Stimulated activated CD4-positive, alpha-beta T cell treated with anti-CD3 and anti-CD28 coated beads, Interleukin-4, amount 100 ng/mL, for 24 hours (primary cell): ENCODE data around the gene LRRC7.
"Not testable (repeated sequence)": the region's sequence is repeated elsewhere in the genome, so short reads cannot be mapped to it uniquely, and the experiment has no call there.

Source experiments
- DNase-seq: peaks from one replicate; pipeline ENCODE4 v3.0.0-alpha.2; 2020

Gene LRRC7

DNA sequence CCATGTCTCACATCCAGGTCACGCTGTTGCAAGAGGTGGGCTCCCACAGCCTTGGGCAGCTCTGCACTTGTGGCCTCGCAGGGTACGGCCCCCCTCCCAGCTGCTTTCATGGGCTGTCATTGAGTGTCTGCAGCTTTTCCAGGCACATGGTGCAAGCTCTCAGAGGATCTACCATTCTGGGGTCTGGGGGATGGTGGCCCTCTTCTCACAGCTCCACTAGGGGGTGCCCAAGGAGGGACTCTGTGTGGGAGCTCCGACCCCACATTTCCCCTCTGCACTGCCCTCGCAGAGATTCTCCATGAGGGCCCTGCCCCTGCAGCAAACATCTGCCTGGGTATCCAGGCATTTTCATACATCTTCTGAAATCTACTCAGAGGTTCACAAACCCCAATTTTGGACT is 219.4 kb downstream of the LRRC7 start:
- DNase-seq, result no peak

DNA sequence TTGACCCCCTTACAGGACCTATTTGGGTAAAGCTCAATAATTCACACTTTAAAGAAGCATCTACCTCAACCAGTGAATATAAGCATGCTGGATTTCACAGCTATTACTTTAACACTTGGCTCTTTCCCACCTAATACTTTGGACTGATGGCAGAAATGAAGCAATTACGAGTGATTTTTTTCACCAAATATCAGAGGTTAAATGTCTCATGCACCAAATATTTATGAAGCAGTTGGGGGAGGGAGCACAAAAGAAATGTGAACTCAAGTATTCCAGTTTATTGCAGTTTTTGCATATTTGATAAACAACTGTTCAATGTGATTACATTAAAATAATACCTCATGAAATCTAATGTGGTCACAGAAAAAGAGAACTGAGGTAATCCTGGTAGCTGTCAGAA is 223.6 kb downstream of the LRRC7 start:
- DNase-seq, result no peak

DNA sequence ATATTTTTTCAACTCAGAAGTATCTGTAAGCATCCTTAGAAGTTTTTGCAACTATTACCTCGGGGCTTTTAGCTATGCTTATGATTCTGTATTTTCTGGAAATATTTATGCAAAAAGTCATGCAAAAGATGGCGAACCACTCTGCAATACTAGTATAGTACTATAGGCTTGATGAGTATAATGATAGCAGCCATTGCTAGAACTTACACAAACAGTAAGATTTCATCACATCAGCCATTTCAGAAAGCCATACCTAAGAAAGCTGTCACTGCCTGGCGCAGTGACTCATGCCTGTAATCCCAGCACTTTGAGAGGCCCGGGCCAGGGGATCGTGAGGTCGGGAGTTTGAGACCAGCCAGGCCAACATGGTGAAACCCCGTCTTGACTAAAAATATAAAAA is 227.1 kb downstream of the LRRC7 start:
- no peak for DNase-seq

DNA sequence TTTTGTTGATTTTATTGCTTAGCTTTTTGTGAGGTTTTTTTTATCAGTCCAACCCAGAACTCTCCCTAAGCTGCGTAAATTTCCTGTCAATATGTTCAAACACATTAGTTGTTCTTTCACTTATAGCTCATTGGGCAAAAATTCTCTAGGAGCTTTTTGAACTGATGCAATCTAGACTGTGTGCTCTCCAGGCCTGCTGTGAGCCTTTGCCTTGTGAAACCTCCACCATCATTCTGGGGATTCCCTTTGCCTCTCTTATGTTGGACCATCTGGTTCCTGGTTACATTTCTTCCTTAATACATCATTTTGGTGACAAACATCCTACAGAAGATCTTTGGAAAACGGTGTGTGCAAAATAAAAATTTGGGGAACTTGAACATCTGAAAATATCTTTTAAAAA is 247.2 kb downstream of the LRRC7 start:
- DNase-seq, result no peak

DNA sequence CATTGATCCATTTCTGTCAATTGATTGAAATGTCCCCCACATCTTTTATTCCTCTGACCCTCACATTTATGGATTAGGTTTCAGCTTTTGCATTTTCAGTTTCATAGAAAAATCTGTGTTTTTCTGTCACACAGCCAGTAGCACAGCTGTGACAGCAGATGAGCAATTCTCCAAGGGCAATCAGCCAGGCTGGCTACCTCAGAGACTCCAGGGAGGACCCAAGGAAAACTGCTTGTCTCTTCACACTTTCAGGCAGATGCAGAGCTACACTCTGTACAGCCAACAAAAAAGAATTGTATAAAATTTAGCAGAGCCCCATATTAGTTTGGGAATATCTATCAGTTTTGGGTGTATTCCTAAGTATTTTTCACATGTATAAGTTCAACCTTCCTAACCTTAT is 257.2 kb downstream of the LRRC7 start:
- no peak for DNase-seq

DNA sequence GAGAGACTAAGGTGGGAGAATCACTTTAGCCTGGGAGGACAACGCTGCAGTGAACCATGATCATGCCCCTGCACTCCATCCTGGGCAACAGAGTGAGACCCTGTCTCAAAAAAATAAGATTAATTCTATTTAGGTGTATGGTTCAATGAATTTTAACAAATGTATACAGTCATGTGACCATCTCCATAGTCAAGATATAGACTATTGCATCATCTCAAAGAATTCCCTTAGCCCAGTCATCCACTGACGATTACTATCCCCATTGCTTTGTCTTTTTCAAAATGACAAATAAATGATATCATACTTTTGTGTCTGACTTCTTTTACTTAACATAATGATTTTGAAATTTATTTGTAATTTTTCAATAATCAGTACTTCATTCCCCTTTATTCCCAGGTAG is 260.0 kb downstream of the LRRC7 start:
- no peak for DNase-seq

DNA sequence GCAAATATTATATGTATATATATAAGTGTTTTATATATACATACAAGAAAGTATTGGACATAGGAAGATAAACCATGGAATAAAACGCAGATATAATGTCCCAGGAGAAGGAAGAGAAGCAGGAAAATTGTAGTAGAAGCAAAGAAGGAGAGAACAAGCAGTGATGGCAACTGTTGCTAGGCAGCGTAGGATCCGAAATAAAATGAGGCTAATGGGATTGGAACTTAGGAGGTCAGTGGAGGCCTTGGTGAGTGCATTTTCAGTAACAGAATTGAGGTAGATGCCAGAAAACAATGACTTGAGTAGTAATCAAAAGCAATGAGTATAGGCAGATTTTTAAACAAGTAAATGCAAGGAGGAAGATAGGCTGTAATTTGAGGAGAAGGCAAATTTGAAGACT is 265.8 kb downstream of the LRRC7 start:
- DNase-seq, result no peak

DNA sequence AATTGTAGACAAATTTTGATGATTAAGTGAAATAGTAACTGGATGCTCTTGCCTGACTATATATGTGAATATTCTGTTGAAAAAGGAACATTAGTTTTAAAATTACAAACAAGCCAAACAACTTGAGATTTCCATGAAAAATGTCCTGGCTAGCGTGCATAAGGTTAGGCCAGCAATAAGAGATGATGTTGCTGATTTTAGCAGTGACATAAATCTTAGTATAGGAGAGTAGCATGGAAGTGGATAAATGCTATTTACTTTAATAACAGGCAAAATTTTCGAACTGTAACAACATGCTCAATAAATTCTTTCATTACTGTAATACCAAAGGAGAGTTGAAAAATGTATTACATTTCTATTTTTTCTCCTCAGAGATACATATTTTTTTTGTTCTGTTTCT is 266.6 kb downstream of the LRRC7 start:
- DNase-seq, result no peak

DNA sequence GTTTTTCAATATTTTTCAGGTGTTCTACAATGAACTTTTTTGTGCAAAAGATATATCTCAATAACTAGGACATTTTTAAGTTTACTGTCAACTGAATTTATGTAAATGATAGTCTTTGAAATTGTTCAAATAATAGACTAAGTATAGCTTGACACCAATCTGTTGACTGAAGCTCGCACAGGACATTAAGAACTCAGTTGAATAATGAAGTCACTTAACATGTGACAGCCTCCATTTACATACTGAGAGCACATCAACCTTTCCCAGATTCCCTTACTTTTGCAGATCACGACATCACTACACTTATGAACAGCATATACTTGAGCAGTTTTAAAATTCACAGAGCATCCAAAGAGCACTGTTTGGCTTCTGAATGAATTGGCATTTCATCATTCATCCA is 268.2 kb downstream of the LRRC7 start:
- DNase-seq, result no peak

DNA sequence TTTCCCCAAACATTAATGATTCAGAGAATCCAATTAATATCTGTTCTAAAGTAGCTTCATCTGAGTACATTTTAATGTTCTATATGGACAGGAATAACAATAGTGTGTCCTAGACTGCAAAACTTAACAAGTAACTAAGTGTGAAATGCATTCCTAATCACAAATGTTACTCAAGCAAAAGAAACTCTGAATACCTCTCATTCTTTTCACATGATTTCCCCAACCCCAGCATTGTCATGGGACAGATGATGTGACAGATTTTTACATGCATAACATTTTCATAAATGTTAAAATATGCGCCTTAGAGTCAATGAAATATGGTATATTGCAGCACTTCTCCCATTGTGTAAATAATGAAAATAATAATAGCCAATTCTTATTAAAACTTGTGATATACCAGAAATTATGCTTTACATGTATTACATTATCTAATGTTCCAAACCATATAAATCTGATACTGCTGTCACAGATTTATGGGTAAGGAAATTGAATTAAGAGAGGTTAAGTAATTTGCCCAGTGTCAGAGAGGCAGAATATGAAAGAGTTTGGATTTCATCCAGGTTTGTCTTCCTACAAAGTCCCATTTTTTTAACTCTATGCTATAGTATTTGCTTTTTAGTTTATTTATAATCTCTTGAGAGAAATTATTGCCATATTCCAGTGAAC is 269.4 kb downstream of the LRRC7 start:
- DNase-seq, result no peak

DNA sequence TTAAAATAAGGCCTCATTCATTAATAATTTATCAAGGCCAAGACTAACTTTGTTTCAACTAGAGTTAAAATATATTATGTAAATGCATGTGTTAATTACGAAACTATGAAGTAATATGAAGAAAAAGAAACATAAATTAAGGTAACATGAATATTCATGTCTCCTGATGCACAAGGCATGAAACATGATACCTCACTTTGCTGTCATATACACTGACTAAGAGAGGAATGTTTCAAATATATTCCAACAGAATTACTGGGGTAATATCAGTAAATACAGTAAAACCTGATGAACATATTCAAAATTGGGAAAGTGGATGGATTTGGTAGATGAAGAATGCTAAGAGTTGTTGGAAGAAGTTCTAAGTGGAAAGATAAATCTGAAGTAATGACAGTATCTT is 274.6 kb downstream of the LRRC7 start:
- DNase-seq, result no peak

DNA sequence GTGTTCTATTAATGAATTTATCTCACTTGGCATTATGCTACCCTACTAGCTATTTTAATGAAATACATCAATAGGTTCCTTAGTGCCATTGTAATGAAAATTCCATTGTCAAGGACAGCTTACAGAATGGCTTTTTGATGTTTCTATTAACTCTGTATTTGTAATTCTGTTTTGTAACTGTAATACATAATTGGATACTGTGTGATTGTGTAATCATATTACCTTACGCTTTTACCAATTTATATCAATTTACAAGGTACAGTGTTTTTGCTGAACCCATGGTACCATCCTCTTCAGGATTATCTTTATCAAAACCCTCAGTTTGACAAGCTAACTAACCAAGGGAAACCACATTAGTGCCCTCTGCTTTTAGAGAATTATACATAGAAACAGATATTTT is 277.9 kb downstream of the LRRC7 start:
- no peak for DNase-seq

DNA sequence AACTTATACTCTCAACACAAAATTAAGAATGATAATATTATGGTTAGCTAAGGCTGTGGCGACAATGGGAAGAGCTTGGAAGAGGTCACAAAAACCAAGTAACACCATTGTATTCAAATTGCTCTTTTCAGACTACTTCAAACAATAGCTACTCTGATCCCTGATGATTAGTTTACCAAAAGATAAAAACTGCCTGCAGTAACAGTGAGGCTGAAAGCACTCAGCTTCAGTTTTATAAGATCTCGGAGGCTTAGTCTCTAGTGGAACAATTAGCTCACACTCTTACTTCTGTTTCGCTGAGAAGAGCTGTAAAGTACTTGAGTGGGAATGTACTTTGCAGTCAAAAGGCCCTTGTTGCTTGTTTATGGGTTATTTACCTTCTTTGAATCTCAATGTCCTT is 278.5 kb downstream of the LRRC7 start:
- no peak for DNase-seq

DNA sequence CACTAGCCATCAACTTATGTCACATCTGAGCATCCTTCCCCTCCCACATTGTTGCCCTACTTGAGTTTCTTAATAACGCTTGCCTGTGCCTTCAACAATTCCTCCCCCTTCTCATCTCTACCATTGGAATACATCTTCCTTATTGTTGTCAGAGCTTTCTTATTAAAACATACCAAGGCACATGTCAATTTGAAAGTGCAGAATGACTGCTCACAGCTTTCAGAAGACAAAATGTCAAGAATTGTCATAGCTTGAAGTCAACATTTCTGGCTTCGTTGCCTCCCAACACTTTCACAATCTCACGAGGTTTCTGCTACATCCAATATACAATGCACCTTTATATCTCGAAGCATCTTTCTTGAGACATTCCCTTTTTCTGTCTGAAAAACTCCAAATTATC is 279.9 kb downstream of the LRRC7 start:
- DNase-seq, result no peak

DNA sequence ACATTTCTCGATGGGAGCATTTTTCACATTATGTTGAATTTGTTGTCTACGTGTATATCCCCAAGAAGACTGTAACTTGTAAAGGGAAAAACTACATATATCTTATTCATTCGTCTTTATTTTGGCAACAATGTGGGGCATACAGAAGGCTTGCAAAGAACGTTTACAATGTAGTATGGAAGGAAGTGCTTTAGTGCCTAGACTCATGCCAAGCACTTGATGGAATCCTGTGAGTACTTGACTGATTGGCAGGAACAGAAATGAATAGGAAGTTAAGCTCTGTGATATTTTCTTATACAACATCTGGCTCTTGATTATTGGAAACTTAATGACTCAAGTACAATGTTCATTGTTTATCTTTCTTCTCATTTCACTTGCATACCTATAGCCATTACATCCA is 284.4 kb downstream of the LRRC7 start:
- DNase-seq, result no peak

DNA sequence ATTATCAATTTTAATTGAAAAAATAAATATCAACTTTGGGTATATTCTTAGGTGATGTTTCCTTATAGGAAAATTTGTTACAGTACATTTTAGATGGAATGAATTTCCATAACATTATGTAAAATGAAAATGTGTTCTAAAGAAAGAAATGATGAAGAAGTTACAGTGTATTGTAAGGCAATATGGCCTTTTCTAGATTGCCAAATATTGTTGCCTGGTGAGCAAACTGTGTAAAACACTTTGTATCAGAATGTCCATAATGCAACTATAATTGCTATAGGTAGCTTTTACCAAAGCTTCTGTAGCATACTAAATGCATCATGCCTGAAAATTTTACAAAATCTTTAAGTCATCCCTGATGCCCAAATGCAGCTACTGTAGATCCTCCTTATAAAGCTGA is 285.0 kb downstream of the LRRC7 start:
- DNase-seq, result no peak

DNA sequence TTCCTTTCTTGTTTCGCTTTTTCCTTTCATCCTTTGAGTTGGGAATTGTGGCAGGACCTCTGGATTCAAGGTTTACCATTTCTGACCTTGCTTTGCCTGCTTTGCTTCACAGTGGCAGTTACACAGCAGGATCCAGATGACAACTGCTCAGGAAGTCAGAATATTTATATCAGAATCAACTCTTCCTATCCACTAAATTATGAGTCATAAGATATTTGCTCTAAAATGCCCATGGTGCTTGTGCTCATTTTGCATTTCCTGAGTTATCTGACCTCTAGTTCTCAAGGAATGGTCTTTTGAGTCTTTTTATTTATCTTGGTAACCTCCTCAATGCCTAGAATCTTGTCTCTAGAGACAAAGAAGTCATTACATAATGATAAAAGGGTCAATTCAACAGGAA is 290.8 kb downstream of the LRRC7 start:
- DNase-seq, result no peak

DNA sequence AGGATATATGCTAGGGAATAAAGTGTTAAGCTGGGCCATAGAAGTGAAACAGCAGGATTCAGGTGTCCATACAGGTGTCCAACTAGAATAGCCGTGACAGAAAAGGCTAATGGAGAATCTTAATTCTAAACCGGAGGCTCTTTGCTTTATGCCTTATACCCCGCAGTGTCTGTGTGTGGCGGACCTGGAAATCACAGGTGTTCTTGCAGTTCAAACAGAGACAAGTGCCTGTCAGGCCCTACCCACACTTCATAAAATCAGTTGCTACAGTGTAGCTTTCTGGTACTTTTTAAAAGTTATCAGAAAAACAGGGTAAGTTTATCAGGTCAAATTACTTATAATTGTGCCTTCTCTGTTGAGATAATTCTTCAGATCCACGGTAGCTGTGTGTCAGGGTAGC is 293.9 kb downstream of the LRRC7 start:
- no peak for DNase-seq

DNA sequence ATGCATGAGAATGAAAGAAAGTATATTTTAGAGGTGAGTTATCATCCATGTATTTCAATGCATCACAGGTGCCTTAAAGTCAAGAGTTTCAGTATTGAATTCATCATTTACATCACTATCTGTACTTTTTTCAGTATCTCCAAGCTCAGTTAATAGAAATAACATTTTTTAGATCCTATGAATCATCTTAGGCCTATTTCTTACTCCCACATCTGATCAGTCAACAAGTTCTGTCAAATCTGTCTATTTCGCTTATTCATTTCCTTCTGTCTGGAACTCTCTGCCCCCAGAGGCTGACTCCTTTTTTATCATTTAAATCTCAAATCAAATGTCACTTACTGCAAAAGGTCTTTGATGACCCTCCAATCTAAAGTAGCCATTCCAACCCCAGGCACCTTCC is 295.2 kb downstream of the LRRC7 start:
- no peak for DNase-seq

DNA sequence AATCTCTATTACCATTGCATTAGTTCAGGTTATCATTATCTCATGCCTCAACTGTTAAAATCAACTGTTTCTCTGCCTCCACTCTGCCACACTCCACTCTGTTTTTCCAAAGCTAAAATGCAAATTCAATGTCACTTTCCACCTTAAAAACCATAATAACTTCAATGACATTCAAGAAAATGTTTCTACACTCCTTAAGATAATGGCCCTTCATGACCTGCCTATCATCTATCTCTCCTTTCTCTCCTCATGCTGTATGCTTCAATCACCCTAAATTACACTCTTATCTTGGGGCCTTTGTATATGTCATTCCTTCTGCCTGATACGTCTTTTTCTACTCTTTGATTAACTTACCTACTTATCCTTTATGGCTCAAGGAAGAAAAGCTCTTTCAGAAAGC is 296.0 kb downstream of the LRRC7 start:
- no peak for DNase-seq

DNA sequence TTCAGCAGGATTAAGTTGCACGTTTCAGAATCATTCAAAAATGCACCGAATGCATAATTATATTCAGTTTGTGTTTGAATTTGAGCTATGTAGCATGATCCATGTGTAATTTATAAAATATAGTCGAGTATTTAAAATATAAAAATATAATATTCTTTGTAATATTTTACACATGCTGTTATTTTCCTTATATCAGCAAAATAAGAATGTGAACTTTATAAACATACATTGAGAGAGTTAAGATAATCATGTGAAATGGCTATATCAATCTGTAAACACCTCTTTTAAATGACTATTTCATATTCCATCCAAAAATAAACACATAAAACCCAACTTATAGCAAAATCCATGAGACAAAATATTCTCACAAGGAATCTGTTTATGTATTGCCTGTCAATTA is 303.7 kb downstream of the LRRC7 start:
- DNase-seq, result no peak

DNA sequence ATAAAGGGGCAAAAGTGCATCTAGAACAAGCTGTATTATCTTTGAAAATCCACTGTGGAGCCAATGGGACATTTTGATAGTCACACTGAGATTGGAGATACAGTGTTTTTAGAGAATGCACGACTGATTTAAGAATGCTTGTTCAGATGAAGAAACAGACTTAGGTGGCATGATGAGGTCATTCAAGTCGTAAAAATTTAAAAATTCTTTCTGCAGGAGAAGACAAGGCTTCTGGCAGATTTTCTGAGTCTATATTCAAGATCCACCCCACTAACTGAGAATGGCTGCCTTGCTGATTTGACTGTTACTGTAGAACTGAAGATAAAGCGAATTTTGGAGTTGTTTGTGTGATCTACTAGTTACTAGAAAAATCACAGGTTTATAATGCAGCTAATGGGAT is 310.6 kb downstream of the LRRC7 start:
- no peak for DNase-seq

DNA sequence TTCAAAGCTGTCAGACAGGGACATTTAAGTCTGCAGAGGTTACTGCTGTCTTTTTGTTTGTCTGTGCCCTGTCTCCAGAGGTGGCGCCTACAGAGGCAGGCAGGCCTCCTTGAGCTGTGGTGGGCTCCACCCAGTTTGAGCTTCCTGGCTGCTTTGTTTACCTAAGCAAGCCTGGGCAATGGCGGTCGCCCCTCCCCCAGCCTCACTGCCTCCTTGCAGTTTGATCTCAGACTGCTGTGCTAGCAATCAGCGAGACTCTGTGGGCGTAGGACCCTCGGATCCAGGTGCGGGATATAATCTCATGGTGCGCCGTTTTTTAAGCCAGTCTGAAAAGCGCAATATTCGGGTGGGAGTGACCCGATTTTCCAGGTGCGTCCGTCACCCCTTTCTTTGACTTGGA is 320.3 kb downstream of the LRRC7 start:
- DNase-seq, result not testable (repeated sequence)

DNA sequence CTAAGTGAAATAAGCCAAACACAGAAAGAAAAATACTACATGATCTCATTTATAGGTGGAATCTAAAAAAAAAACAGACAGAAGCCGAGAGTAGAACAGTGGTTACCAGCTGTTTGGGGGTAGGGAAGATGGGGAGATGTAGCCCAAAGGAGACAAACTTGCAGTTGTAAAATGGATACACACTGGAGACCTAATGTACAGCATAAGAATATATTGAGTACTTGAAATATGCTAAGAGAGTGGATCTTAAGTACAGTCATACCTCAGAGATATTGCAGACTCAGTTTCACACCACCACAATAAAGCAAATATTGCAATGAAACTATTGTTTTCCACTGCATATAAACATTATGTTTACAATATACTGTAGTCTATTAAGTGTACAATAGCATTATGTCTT is 320.9 kb downstream of the LRRC7 start:
- no peak for DNase-seq

DNA sequence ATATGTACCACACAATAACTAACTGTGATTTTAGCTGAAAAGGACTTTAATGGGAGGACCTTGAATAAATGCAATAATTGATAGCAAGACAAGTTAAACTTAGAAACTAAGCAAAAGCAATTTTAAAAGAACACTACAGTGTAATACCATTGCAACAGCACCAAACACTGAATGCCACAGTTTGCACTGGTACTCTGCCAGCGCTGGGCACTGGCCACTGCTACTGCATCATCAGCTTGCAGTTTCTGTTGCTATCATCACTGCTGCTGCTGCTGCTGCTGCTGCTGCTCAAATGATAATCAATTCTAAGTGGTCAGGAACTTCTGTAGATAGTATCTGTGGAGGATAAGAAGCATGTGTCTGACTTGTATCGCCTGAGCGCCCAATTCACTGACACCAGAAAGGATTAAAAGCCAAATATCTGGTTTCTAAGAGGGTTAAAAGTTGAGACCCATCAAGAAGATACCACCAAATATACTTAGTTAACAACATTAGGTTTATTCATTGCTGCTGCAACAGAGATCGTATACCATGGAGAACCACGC is 330.8 kb downstream of the LRRC7 start:
- no peak for DNase-seq
